ENCODE results near the gene COX7A2. TPM values are rescaled to one million over a fixed set of nuclear protein-coding genes. Genes with fewer than 3 reads are reported as not detected.

COX7A2 gene
- polyA plus RNA-seq, 10 donors: 199 to 264 (median 238) TPM

GRCh38 chr6:75202676-75203131 is 40.9 kb downstream of the COX7A2 start:
- DNase-seq: peak in 1 of 3 donors; percentile 58

GRCh38 chr6:75201901-75202672 is 41.5 kb downstream of the COX7A2 start:
- peak in 2 of 3 donors; percentile 59 to 85 for DNase-seq

- peak in 2 of 3 donors; percentile 44 to 71 for DNase-seq
These were observed 42.6 kb downstream of the COX7A2 start for GRCh38 chr6:75201021-75201420.

GRCh38 chr6:75199889-75200288 is 43.7 kb downstream of the COX7A2 start:
- peak in 1 of 3 donors; percentile 59 for DNase-seq

- peak in 1 of 3 donors; percentile 76 for DNase-seq
These were observed 47.4 kb downstream of the COX7A2 start for GRCh38 chr6:75196081-75196687.

- DNase-seq: no peak
These were observed 55.2 kb downstream of the COX7A2 start for GRCh38 chr6:75188221-75188925.

Other genes starting within 250 kb of the COX7A2 start
- gene COL12A1, start 37.7 kb downstream of the COX7A2 start, polyA plus RNA-seq (ENCODE audit: insufficient read length in 10 of 10): 100 to 1,000 TPM; 350 to 879 (median 495) TPM
- gene TMEM30A, start 41.0 kb upstream of the COX7A2 start, polyA plus RNA-seq (ENCODE audit: insufficient read length in 10 of 10): 10 to 100 TPM; 57.0 to 81.1 (median 68.5) TPM
- 10 to 100 TPM; 25.2 to 64.5 (median 47.6) TPM for gene FILIP1, start 250.0 kb upstream of the COX7A2 start, polyA plus RNA-seq (ENCODE audit: insufficient read length in 10 of 10)

All from muscle of back (tissue), 11 donors.